Fibroblast of lung (primary cell): ENCODE measurements around the gene ZFAND5.

Experiments used
- EZH2 ChIP-seq: IDR thresholded peaks from 2 replicates; pipeline ENCODE4 v1.5.1; 2012; ENCODE audit warnings: low read length, control low read depth, mild to moderate bottlenecking; ENCODE audit errors: missing control alignments
- TF ChIP-seq, protein P1 (sequence below), 2 donors: IDR thresholded peaks in 1 of 2; conservative IDR thresholded peaks in 1 of 2; 1 replicate in 1 of 2; 2 replicates in 1 of 2; pipeline ENCODE4 v1.5.1; 2011 to 2012; ENCODE audit warnings: low read length in 2 of 2, control low read depth in 1 of 2, inconsistent platforms in 1 of 2, low read depth in 1 of 2, mild to moderate bottlenecking in 1 of 2

DNA sequence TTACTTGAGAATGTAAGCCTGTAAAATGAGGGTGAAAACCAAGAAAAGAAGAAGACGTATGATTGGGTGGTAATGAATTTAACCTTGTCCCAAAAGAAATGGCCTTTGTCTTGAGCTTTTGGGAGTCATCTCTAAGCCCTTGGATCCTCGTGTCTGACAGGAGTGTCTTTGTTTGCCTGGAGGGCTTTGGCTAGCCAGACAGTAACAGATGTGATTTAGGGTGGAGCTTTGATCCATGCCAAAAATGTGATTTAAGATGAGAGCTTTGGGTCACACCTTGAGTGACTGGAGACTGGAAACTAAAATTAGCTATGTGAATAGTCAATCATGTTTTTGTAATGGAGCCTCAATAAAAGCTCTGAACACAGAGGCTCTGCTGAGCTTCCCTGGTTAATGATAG is 25.9 kb upstream of the ZFAND5 start:
- TF ChIP-seq, protein P1, sequence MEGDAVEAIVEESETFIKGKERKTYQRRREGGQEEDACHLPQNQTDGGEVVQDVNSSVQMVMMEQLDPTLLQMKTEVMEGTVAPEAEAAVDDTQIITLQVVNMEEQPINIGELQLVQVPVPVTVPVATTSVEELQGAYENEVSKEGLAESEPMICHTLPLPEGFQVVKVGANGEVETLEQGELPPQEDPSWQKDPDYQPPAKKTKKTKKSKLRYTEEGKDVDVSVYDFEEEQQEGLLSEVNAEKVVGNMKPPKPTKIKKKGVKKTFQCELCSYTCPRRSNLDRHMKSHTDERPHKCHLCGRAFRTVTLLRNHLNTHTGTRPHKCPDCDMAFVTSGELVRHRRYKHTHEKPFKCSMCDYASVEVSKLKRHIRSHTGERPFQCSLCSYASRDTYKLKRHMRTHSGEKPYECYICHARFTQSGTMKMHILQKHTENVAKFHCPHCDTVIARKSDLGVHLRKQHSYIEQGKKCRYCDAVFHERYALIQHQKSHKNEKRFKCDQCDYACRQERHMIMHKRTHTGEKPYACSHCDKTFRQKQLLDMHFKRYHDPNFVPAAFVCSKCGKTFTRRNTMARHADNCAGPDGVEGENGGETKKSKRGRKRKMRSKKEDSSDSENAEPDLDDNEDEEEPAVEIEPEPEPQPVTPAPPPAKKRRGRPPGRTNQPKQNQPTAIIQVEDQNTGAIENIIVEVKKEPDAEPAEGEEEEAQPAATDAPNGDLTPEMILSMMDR (conservative IDR thresholded peaks at IDR 0.05 in 1 of 2, IDR thresholded peaks at IDR 0.05 in 1 of 2; ENCODE audit: low read depth in 1 of 2, low read length in 2 of 2) = no peak
- no peak for TF ChIP-seq EZH2
